GM21390 (cell line): Measurements from ENCODE around the gene ZRANB3.

Source experiments
- ATAC-seq: cut with Tn5 transposase; IDR thresholded peaks from one replicate; pipeline ENCODE4 v1.9.1; 2021; ENCODE audit not compliant: unreplicated experiment

Gene ZRANB3

DNA sequence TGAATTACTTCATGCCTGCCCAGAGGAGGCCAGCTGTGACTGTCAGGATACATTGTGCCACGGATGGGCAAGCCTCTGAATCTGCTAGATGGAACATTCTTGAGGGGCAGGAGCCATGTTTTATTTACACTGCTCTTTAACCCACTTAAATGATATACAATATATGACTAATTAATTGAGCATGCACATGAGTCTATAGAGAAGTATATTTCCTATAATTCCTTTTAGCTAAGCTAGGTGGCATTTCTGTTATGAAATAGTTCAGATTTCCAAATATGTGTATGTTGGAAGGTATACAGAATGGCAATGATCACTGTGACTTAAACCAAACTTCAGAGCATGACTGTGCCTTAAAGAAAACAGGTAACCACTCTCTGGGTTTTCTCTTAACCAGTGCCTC, 347.2 kb downstream of the ZRANB3 start:
- no peak for ATAC-seq

DNA sequence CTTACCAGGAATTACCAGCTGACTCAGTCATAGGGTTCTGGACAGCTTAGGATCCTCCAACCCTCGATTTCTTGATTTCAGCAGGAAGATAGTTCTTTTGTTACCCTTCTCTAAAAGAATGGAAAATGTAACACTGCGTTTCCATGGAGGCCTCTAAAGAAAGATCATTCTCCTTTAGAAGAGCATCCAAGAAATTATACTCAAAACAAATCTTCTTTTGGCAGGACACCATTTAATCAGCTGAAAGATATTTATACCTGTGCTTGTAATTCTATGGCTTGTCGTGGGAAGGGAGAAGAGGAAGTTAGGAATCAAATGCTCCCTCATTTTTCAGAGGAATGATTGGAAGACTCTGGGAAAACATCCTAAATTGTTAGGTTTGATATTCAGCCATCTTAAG, 348.4 kb downstream of the ZRANB3 start:
- no peak for ATAC-seq

DNA sequence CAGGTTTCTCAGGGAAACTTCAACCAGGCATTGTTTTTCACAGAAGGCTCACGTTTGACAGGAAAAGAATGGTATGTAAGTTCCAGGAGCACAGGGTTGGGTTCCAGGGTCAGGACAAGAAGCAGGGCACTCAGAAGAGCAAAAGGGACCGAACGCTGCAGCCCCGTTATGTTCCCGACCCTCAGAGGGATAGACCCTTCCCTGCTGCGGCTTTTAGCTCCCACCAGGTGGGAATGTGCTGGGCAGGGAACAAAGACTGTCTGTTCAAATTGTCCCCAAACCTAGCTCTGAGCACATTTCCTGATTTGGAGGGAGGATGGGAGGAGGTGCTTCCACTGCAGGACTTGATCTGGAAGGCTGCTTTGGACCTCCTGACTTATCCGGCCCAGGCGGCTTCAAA, 348.8 kb downstream of the ZRANB3 start:
- ATAC-seq = no peak

DNA sequence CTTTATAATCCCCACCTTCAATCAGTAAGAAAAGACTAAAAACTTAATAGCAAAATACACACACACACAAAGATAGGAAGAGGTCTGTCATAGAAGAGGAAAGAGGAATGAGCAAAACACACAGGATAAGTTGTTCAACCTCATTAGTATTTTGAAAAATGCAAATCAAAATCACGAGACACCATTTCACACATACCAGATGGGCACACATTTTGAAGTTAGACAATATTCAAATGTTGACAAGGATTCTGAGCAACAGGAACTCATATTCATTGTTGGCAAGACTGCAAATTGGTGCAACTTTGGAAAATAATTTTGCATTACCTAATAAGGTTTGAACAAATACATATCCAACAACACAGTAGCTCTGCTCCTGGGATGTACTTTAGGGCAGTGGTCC, 351.3 kb downstream of the ZRANB3 start:
- no peak for ATAC-seq

DNA sequence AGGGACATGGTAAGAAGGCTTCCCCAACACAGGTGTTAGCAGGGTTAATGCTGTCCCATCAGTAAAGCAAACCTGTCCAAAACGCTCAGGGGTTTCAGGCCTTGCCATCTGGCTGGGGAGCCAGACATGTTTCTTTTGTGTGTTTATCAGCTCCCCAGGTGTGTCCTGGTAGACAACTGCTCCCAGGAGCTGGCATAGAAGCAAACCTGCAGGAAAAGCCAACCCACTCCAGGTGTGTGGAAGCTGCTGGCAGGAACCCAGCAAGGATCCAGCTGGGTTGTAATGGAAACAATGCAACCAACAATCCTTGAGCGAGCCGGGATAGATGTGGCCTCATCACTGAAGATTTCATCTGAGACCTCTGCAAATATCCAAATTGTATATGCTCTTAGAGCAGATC, 355.8 kb downstream of the ZRANB3 start:
- no peak for ATAC-seq

DNA sequence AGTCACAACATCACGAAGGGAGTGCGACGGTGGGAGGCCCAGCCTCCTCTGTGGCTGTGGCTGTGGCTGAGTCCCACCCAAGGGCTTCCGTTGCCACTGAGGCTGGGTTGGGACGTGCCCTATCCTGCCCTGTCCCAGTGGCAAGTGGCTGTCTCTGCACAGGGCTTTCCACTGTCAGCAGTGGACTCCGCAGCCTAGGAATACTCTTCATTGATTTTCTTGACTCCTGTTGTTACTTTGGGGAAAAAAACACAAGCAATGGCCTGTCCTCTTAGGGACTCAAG, 356.3 kb downstream of the ZRANB3 start:
- ATAC-seq = no peak

DNA sequence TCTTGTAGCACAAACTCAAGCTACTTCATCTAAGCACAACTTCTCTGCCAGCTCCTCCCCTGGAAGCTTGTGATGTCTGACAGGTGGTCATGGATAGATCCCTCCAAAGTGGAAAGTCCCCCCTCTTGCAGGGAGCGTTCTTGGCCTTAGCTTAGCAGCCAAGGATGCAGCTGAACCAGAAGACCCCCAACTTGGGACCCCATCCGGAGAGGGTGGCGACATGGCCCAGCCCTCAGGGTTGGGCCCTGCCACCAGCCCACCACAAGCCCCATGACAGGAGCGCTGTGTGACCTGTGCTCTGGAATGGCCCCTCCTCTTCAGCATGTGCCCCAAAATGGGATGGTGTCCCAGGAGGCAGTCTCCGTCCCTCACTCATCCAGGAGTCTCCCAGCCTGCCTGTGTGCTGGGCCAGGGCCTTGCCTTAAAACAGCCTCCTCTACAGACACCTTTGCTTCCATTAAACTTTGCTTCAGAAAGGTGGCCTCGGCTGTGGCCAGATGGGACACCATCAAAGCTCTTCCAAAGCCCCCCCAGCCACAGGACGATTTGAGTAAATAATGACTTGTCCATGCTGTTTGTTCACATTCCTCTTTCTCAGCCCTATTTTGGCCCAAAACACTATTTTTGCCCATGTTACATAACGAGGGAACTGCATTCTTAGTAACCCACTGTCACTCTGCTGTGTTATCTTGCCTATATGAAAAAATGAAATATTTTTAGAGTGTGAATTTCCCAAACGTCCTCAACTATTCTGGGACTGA, 356.8 kb downstream of the ZRANB3 start:
- ATAC-seq = no peak

DNA sequence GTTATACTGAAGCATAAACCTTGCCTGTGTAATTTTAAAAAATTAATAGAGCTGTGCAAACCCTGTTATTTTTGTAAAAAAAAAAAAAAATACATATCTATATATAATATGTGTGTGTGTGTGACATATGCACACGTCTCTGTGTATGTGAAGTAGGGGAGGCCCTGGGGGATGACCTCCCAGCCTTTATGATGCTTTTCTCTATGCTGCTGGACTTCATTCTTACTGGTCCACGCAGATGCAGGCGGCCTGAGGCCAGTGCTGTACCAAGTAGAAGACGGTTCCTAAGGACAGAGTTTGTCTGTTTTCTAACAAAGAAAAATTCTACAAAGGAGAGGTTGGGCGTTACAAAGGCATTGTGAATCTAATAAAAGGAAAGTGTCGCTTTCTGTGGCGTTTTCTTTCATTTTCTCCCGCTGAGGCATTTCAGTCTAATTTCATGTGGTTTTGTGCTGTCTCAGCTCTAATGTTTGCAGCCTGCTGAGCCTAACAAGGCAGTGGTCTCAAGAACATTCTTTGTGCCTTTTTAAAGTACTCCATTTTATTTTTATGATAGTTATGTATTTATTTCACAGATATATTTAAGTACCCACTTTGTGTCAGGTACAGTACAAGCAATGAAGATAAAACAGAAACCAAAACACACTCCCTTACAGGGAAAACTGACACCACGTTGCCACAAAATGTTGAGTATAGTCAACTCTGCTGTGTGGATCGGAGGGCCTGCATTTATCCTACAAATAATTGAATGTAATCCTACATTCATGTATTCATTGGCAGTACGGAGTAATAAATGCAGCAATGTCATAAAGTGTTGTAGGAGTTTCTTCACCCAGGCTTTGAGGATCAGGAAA, 360.9 kb downstream of the ZRANB3 start:
- ATAC-seq = no peak

DNA sequence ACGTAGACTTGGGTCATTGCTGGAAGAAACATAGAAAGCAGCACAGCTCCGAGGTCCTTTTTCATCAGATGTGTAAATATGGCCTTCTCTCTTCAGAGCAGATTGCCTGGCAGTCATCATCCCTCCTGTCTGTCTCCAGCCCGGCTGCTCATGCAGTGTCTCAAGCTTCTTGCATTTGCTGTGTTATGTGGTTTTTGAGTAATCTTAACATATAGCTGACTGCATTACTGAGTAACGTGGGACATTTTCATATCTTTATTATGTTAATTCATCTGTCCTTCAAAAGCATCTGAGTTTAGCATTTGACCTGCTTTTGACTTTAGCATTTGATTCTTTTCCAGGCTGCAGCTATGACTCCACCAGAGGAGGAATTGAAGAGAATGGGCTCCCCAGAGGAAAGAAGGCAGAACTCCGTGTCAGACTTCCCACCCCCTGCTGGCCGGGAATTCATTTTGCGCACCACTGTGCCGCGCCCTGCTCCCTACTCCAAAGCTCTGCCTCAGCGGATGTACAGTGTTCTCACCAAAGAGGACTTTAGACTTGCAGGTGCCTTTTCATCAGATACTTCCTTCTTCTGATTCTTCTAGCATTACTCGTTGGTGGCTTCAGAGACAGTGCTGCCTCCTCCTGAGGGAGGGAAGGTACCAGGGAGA, 362.7 kb downstream of the ZRANB3 start:
- ATAC-seq = no peak

DNA sequence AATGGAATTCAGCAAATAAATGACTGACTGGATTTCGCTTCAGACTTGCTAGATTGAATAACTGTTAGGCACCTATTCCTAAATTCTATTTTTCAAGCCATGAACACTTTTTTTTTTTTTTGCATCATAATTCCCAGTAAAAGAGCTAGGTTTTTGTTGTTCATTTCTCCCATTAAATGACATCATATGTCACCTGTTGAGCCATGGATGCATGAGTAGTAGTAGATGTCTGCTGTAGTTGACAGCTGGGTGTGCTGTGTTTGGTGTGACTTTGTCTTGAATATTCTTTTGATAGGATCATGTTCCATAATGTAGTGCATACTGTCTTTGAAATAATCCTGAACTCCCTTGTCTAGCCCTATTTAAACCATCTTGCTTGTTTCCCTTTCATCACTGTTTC, 363.7 kb downstream of the ZRANB3 start:
- no peak for ATAC-seq

DNA sequence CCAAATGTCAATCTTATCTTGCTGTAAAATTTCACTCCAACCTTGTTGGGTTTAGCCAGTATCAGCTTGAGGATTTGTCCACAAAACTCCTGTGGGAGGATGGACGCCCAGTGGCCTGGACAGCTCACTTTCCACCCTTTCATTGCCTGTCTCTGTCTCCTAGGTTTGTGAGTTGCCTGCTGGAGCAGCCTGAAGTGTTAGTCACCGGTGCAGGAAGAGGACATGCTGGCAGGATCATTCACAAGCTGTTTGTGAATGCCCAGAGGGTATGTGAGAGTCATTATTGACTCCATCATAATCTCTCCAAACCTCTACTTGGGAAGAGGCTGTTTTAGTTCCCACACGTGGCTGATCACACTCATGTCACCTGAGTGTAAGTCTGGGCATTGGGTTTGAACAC, 366.6 kb downstream of the ZRANB3 start:
- no peak for ATAC-seq

DNA sequence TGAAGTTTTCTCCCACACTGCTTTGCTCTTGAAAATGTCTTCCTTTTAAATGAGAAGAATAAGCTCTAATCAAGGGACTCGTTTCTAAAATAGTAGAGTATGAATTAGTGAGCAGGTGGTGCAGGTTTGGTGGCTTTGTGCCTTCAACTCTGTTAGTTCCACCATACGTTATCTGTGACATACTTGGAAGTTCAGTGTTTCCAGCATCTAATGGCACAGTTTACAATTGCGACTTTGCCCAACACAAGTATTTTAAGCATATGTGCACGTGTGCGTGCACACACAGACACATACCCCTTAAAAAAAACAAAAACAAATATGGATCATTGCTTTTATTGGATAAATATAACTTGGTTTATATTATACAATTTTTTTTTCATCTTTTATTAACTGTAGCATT, 367.1 kb downstream of the ZRANB3 start:
- ATAC-seq = no peak

DNA sequence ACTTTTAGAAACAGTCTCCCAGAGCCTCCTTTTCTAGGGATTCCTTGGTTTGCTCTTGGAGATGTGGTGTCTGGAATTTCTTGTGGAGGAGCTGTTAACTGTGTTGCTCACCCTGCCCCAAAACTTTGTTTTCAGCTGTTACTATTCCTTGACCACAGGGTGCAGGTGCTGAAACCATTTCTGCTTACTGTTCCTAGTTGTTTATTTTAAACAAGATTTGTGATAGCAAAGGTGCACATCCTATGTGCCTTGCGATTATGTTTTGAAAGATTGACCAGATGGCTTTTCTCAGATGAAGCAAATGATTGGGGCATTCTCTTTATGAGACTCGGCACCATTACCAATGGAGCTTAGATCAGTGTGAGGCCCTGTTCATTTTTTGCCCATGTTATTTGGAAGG, 367.7 kb downstream of the ZRANB3 start:
- peak; percentile 61 for ATAC-seq

DNA sequence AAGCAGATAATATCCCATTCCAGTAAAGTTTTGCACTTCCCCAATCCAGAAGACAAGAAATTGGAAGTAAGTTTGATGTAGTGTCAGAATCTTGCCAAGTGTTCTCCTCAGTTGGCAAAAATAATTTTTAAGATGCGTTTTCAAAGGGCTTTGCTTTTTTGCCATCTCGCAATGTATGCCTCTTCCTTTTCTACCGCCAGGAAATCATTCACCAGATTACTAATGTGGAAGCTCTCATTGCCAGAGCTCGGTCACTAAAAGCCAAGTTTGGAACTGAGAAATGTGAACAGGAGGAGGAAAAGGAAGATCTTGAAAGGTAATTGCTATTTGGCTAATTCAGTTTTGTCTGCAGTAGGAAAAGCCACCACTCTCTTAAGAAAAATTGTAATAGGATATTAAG, 368.2 kb downstream of the ZRANB3 start:
- ATAC-seq = no peak

DNA sequence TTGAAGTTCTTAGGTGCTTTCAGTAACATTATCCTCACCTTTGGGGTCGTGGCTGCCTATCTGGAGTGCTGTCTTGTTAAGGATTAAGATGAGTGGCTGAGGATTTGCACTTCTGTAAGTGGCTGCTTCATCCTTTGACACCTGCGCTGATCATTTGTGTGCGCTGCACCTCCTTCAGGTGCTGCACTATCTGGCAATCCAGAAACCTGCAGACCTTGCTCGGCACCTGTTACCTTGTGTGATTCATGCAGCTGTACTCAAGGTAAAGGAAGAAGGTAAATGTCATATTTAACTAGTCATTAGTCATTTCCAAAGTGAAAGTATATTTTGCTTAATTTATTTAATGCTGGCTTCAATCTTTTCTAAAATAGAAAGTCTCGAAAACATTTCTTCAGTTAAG, 368.6 kb downstream of the ZRANB3 start:
- no peak for ATAC-seq

DNA sequence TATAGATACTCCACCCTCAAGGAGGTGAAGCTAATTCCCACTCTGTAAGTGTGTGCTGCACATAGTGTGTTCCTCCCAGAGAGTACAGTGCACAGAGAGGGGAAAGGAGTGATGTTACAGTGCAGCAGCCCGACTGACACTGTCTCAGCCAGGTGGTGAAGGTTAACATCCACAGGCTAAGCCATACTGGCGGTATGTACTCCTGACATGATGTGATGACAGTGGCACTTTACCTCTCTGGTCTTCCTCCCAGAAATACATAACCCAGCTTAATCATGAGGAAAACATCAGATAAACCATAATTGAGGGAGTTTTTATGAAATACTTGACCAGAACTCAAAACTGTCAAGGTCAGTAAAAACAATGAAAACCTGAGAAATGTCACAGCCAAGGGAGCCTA, 371.8 kb downstream of the ZRANB3 start:
- no peak for ATAC-seq

DNA sequence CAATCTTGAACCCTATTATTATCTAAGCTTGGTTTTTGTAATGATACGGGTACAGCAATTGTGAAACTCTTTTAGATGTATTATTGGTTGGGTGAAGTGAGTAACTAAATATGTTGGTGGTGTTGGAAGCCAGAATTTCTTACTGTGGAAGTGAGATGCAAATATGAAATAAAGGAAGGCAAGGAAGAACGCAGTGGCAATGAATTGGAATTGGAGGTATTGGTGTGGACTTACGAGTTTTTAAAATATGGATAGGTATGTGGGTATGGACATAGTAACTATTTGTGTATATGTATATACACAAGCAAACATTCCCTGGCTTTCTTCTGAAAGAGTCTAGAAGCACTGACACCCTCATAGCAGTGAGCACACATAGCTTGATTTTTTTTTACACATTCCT, 373.2 kb downstream of the ZRANB3 start:
- no peak for ATAC-seq

DNA sequence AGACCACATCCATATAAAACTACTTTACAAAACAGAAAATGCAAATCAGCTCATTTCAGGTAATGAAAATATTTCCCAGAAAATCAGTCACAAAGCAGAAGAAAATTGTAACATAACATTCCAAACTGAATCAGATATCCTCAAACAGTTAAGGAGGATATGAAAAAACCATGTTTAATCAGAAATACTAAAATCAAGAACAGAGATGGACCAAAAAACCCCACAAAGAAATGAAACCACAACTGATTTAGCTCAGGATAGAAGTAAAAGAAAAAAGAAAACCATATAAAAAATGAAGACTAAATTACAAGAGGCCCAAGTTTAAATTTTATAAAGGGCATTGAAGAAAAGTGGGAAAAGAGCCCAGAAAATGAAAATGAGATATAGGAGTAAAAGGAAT, 376.1 kb downstream of the ZRANB3 start:
- ATAC-seq = no peak

DNA sequence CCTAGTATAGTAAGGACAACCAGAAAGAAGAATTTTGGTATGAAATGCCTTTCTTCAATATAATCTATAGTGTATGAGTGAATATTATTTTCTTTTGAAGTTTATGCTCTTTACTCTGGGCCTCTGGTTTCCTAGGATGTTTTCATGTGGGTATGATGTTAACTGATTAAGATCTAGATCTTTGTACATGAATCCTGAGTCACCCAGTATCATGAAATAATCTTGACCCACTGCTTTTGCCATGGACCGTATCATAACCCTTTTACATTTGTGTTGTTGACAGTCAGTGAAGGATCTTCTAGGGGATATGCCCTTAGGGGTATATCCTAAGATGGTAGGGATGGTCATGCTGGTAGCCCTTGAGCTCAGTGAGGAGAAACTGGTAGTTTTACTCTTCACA, 378.7 kb downstream of the ZRANB3 start:
- no peak for ATAC-seq

DNA sequence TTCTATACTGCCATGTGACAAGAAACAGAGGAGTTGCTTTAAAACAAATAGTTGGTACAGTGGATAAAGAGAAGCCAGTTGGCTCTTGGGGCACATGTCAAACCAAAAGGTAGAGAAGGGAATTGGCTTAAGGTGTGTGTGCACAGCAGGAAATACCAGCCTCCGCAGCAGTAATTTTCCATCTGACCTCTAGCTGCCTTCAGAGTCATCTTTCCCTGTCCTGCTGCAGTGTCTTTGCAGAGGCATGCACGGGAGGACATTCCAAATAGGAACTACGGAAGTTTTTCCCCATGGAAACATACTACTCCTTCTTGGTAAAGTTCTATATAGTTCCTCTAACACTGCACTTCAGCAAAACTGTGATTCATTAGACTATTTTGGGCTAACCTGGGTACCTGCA, 379.4 kb downstream of the ZRANB3 start:
- ATAC-seq = no peak

DNA sequence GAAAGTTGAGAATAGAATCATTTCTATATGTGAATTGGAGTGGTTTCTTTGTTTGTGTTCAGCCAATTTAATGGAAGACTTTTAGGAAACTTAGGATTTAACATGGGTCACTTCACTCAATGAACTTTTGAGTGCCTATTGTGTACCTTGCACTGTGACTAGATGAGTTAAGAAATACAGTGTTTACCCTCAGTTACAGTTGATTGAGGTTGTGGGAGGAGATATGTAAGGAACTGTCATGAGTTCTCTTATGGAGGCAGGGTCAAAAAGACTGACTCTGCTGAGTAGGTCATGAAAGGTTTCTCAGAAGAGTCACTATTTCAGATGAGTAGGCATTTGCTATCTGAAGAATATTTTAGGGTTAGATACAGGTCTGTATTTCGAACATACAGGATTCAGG, 380.3 kb downstream of the ZRANB3 start:
- ATAC-seq = no peak

DNA sequence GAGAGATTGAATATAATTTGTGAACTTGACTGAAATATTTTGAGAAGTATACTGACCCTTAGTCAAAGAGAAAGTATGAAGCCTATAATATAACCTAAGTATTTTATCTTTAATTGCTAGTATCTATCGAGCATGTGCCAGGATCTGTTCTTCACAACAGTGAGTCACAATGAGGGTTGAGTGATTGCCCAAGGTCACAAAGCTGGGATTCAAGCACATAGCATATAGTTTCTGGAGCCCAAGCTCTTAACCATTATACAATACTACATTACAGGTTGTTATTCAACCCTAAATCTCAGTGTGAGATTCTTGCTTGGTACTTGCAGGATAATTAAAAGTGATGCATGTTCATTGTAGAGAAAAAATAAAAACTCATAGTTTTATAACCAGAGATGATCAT, 381.8 kb downstream of the ZRANB3 start:
- ATAC-seq = no peak
